ENCODE data around the gene POLN. TPM values are rescaled to one million over a fixed set of nuclear protein-coding genes. Genes with fewer than 3 reads are reported as not detected.
A peak's percentile ranks its signal among the peaks of the same experiment; 100 is the strongest.

The POLN gene
- 1 to 10 TPM in 1 of 2 experiments, under 1 TPM in 1; 0.92 to 1.0 TPM for total RNA-seq

- peaks cover 55% of the 10 kb centered on the region for H3K4me1 Mint-ChIP-seq
- no peaks in the 10 kb centered on the region for H3K9me3 Mint-ChIP-seq
- peaks cover 30% of the 10 kb centered on the region for H3K36me3 Mint-ChIP-seq
- DNase-seq: peak; percentile 100
- peak within 1 kb of the TSS; percentile 87 for H3K4me3 Mint-ChIP-seq
- H3K27ac Mint-ChIP-seq: peak within 1 kb of the TSS; percentile 89
- no peaks in the 10 kb centered on the region for H3K27me3 Mint-ChIP-seq
These were observed at the start of gene POLN, which contains the start of gene HAUS3 for GRCh38 chr4:2241410-2242353. POLN (minus strand) TSS chr4:2242121; CDS start chr4:2229231, 12,890 bp downstream. HAUS3 (minus strand) TSS chr4:2242121; CDS start chr4:2240946, 1,175 bp downstream.

GRCh38 chr4:2290974-2291704 is 49.2 kb upstream of the POLN start:
- Mint-ChIP-seq H3K4me3 (peak overlapping the region; percentile 38), H3K36me3 (no peaks in the 10 kb centered on the region)

GRCh38 chr4:2290488-2290887 is 48.6 kb upstream of the POLN start:
- DNase-seq: no peak
- Mint-ChIP-seq H3K27ac (no peak overlapping the region), H3K36me3 (no peaks in the 10 kb centered on the region), H3K4me1 (peaks cover 36% of the 10 kb centered on the region), H3K9me3 (peaks cover 3% of the 10 kb centered on the region), H3K4me3 (no peak overlapping the region), H3K27me3 (no peaks in the 10 kb centered on the region)

More at GRCh38 chr4:2290974-2291704, 49.2 kb upstream of the POLN start:
- H3K27me3 Mint-ChIP-seq: no peaks in the 10 kb centered on the region
- peak; percentile 61 for DNase-seq
- H3K27ac Mint-ChIP-seq: peak overlapping the region; percentile 76
- peaks cover 3% of the 10 kb centered on the region for H3K9me3 Mint-ChIP-seq
- peaks cover 38% of the 10 kb centered on the region for H3K4me1 Mint-ChIP-seq

- Mint-ChIP-seq H3K4me3 (no peak overlapping the region), H3K27me3 (no peaks in the 10 kb centered on the region), H3K36me3 (no peaks in the 10 kb centered on the region), H3K4me1 (peaks cover 36% of the 10 kb centered on the region), H3K9me3 (peaks cover 3% of the 10 kb centered on the region), H3K27ac (no peak overlapping the region)
- DNase-seq: no peak
These were observed 48.0 kb upstream of the POLN start for GRCh38 chr4:2289955-2290333.

- Mint-ChIP-seq H3K4me1 (peaks cover 37% of the 10 kb centered on the region), H3K4me3 (no peak overlapping the region), H3K27me3 (no peaks in the 10 kb centered on the region), H3K9me3 (peaks cover 3% of the 10 kb centered on the region), H3K36me3 (no peaks in the 10 kb centered on the region), H3K27ac (no peak overlapping the region)
- no peak for DNase-seq
These were observed 47.5 kb upstream of the POLN start for GRCh38 chr4:2289311-2289954.

GRCh38 chr4:2288051-2288541 is 46.2 kb upstream of the POLN start:
- Mint-ChIP-seq H3K4me3 (no peak overlapping the region), H3K36me3 (no peaks in the 10 kb centered on the region), H3K9me3 (no peaks in the 10 kb centered on the region), H3K27ac (no peak overlapping the region), H3K4me1 (peaks cover 35% of the 10 kb centered on the region), H3K27me3 (no peaks in the 10 kb centered on the region)
- DNase-seq: no peak

- H3K27ac Mint-ChIP-seq: no peak overlapping the region
- H3K27me3 Mint-ChIP-seq: no peaks in the 10 kb centered on the region
- no peak overlapping the region for H3K4me3 Mint-ChIP-seq
- no peak for DNase-seq
- peaks cover 33% of the 10 kb centered on the region for H3K4me1 Mint-ChIP-seq
- no peaks in the 10 kb centered on the region for H3K9me3 Mint-ChIP-seq
- H3K36me3 Mint-ChIP-seq: no peaks in the 10 kb centered on the region
These were observed 45.6 kb upstream of the POLN start for GRCh38 chr4:2287594-2287915.

GRCh38 chr4:2286904-2287593 is 45.1 kb upstream of the POLN start:
- H3K27ac Mint-ChIP-seq: no peak overlapping the region
- DNase-seq: no peak
- H3K4me1 Mint-ChIP-seq: peaks cover 35% of the 10 kb centered on the region
- no peak overlapping the region for H3K4me3 Mint-ChIP-seq
- H3K36me3 Mint-ChIP-seq: no peaks in the 10 kb centered on the region
- H3K27me3 Mint-ChIP-seq: no peaks in the 10 kb centered on the region
- no peaks in the 10 kb centered on the region for H3K9me3 Mint-ChIP-seq

GRCh38 chr4:2285613-2286381 is 43.9 kb upstream of the POLN start:
- Mint-ChIP-seq H3K27me3 (no peaks in the 10 kb centered on the region), H3K9me3 (no peaks in the 10 kb centered on the region), H3K4me1 (peaks cover 40% of the 10 kb centered on the region), H3K4me3 (no peak overlapping the region), H3K27ac (no peak overlapping the region), H3K36me3 (no peaks in the 10 kb centered on the region)
- no peak for DNase-seq

- Mint-ChIP-seq H3K36me3 (no peaks in the 10 kb centered on the region), H3K27me3 (no peaks in the 10 kb centered on the region), H3K4me1 (peaks cover 37% of the 10 kb centered on the region), H3K4me3 (no peak overlapping the region), H3K9me3 (no peaks in the 10 kb centered on the region), H3K27ac (no peak overlapping the region)
- no peak for DNase-seq
These were observed 43.2 kb upstream of the POLN start for GRCh38 chr4:2284934-2285612.

GRCh38 chr4:2284161-2284933 is 42.4 kb upstream of the POLN start:
- no peak overlapping the region for H3K4me3 Mint-ChIP-seq
- DNase-seq: no peak
- H3K36me3 Mint-ChIP-seq: no peaks in the 10 kb centered on the region
- H3K4me1 Mint-ChIP-seq: peaks cover 35% of the 10 kb centered on the region
- no peaks in the 10 kb centered on the region for H3K27me3 Mint-ChIP-seq
- no peaks in the 10 kb centered on the region for H3K9me3 Mint-ChIP-seq
- H3K27ac Mint-ChIP-seq: no peak overlapping the region

- Mint-ChIP-seq H3K27me3 (no peaks in the 10 kb centered on the region), H3K4me1 (peaks cover 35% of the 10 kb centered on the region), H3K4me3 (no peak overlapping the region), H3K27ac (no peak overlapping the region), H3K9me3 (no peaks in the 10 kb centered on the region), H3K36me3 (no peaks in the 10 kb centered on the region)
- DNase-seq: no peak
These were observed 41.3 kb upstream of the POLN start for GRCh38 chr4:2283199-2283711.
